HEK293 (cell line): Measurements from ENCODE around the gene RTF2.

ENCODE experiments used
- KLF1 ChIP-seq: fragments of 450-650 bp; formaldehyde crosslinking; IDR thresholded peaks from 2 replicates; pipeline ENCODE4 v1.5.1; 2016; ENCODE audit warnings: missing biosample characterization, missing genetic modification characterization
- KLF16 ChIP-seq: fragments of 450-650 bp; formaldehyde crosslinking; IDR thresholded peaks from 2 replicates; pipeline ENCODE4 v1.5.1; 2017; ENCODE audit warnings: missing biosample characterization, missing genetic modification characterization
- YY1 ChIP-seq: fragments of 450-650 bp; formaldehyde crosslinking; IDR thresholded peaks from 2 replicates; pipeline ENCODE4 v1.5.1; 2018; ENCODE audit warnings: missing biosample characterization, missing genetic modification characterization
- ZNF302 ChIP-seq: fragments of 450-650 bp; formaldehyde crosslinking; IDR thresholded peaks from 2 replicates; pipeline ENCODE4 v1.5.1; 2016; ENCODE audit warnings: missing biosample characterization, missing genetic modification characterization, low read depth
- ZNF391 ChIP-seq: fragments of 450-650 bp; formaldehyde crosslinking; IDR thresholded peaks from 2 replicates; pipeline ENCODE4 v1.5.1; 2016; ENCODE audit warnings: low read depth, missing biosample characterization, missing genetic modification characterization, borderline replicate concordance
- TF ChIP-seq, protein P1 (sequence below): fragments of 450-650 bp; formaldehyde crosslinking; IDR thresholded peaks from 2 replicates; pipeline ENCODE4 v1.5.1; 2016; ENCODE audit warnings: missing biosample characterization, missing genetic modification characterization
- TF ChIP-seq, protein P2 (sequence below): sonication (generic); formaldehyde crosslinking; IDR thresholded peaks from 2 replicates; pipeline ENCODE4 v1.8.1; 2022; ENCODE audit warnings: mild to moderate bottlenecking, moderate library complexity, missing genetic modification reagents

DNA sequence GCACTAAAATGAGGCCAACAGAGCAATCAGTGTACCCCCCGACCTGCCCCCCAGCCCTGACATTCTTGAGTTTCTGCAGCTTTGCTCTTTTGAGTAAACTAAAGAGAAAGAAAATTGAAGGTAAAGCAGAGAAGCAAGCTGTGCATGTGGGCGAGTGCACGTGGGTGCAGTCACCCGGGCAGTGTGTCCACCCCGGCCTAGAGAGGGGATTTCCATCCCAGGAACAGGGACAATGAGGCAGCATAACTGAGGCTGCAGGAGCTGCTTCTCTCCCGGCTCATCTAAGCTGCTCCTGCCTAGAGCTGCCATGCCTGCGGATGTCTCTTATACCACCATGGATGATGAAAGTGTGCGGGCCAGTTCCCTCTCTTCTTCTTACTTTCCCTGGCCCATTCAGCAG, 39.5 kb upstream of the RTF2 start:
- TF ChIP-seq, protein P1, sequence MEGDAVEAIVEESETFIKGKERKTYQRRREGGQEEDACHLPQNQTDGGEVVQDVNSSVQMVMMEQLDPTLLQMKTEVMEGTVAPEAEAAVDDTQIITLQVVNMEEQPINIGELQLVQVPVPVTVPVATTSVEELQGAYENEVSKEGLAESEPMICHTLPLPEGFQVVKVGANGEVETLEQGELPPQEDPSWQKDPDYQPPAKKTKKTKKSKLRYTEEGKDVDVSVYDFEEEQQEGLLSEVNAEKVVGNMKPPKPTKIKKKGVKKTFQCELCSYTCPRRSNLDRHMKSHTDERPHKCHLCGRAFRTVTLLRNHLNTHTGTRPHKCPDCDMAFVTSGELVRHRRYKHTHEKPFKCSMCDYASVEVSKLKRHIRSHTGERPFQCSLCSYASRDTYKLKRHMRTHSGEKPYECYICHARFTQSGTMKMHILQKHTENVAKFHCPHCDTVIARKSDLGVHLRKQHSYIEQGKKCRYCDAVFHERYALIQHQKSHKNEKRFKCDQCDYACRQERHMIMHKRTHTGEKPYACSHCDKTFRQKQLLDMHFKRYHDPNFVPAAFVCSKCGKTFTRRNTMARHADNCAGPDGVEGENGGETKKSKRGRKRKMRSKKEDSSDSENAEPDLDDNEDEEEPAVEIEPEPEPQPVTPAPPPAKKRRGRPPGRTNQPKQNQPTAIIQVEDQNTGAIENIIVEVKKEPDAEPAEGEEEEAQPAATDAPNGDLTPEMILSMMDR (tag by site-specific recombination), result no peak
- TF ChIP-seq, protein P2, sequence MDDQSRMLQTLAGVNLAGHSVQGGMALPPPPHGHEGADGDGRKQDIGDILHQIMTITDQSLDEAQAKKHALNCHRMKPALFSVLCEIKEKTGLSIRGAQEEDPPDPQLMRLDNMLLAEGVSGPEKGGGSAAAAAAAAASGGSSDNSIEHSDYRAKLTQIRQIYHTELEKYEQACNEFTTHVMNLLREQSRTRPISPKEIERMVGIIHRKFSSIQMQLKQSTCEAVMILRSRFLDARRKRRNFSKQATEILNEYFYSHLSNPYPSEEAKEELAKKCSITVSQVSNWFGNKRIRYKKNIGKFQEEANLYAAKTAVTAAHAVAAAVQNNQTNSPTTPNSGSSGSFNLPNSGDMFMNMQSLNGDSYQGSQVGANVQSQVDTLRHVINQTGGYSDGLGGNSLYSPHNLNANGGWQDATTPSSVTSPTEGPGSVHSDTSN, result no peak
- no peak for TF ChIP-seq ZNF302
- no peak for TF ChIP-seq ZNF391 (tag by site-specific recombination)
- no peak for TF ChIP-seq KLF1 (tag by site-specific recombination)
- no peak for TF ChIP-seq KLF16 (tag by site-specific recombination)
- no peak for TF ChIP-seq YY1 (tag by site-specific recombination)
